Cardiac fibroblast (primary cell): ENCODE results near the gene UNC13D.

Experiments used
- DNase-seq, 2 donors: peaks; one replicate each; pipeline versions ENCODE4 v3.0.0 to v3.0.0-alpha.2; 2010; ENCODE audit warnings: low read depth in 2 of 2
- H3K4me3 ChIP-seq, 2 donors: replicated peaks in 1 of 2; 1 replicate in 1 of 2; 2 replicates in 1 of 2; pipeline ENCODE4 v1.5.1; 2011; ENCODE audit warnings: low read depth in 2 of 2, low read length in 2 of 2, mild to moderate bottlenecking in 2 of 2, moderate library complexity in 1 of 2
- TF ChIP-seq, protein P1 (sequence below): IDR thresholded peaks from one replicate; pipeline ENCODE4 v1.5.1; 2011; ENCODE audit warnings: low read depth, mild to moderate bottlenecking, low read length, inconsistent platforms

UNC13D gene

DNA sequence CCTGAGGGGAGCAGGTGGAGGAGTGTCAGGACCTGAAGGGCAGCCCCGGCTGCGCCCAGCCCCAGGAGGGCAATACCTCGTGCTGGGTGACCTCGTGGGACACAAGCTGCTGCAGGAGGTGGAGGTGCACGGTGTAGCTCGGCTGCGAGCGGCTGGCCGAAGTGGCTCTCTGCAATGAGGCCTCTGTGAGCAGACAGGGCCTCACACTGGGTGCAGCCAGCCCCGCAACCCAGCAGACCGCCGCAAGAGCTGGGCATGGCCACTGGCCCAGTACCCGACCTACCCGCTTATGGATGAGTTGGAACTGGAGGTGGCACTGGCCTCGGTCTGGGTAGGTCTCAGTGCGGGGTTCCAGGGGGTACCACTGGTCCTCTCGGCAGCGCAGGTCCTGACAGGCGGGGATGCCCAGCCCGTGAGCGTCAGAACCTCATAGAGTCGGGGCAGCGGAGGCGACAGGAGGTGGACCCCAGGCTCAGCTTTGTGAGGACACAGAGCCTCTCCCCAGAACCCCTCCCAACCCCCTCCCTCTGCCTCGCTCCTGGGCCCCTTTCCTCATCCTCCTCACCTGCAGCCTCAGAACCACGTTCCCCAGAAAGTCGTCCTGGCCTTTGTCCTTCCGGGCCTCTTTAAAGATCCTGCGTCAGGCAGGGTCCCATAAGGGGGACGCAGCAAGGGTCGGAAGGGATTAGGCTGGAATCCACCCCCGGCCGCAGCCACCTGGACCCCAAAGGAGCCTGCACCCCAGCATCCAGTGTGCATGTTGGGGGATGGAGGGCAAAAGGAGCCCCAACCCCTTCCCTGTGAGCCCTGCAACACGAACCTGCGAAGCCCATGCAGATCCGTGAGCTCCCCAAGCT, 4.0 kb downstream of the UNC13D start:
- TF ChIP-seq, protein P1, sequence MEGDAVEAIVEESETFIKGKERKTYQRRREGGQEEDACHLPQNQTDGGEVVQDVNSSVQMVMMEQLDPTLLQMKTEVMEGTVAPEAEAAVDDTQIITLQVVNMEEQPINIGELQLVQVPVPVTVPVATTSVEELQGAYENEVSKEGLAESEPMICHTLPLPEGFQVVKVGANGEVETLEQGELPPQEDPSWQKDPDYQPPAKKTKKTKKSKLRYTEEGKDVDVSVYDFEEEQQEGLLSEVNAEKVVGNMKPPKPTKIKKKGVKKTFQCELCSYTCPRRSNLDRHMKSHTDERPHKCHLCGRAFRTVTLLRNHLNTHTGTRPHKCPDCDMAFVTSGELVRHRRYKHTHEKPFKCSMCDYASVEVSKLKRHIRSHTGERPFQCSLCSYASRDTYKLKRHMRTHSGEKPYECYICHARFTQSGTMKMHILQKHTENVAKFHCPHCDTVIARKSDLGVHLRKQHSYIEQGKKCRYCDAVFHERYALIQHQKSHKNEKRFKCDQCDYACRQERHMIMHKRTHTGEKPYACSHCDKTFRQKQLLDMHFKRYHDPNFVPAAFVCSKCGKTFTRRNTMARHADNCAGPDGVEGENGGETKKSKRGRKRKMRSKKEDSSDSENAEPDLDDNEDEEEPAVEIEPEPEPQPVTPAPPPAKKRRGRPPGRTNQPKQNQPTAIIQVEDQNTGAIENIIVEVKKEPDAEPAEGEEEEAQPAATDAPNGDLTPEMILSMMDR, result no peak
- DNase-seq, result no peak
- H3K4me3 ChIP-seq, result no peak overlapping the region

DNA sequence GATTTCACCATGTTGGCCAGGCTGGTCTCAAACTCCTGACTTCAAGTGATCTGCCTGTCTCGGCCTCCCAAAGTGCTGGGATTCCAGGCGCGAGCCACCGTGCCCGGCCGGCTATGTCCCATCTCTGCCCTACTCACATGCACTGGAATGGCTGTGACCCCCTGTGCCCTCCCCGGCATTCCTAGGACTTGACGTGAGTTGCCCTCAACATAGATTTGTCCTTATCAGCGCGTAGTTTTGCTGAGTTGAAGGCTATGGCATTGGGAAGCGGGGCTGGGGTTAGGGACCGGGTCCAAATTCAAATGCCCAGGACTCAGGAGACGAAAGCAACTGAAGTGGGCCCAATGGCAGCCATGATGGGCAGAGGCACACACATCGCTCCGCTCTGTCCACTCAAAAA, 5.8 kb downstream of the UNC13D start:
- no peak overlapping the region for H3K4me3 ChIP-seq
- no peak for DNase-seq
- TF ChIP-seq, protein P1, result no peak

DNA sequence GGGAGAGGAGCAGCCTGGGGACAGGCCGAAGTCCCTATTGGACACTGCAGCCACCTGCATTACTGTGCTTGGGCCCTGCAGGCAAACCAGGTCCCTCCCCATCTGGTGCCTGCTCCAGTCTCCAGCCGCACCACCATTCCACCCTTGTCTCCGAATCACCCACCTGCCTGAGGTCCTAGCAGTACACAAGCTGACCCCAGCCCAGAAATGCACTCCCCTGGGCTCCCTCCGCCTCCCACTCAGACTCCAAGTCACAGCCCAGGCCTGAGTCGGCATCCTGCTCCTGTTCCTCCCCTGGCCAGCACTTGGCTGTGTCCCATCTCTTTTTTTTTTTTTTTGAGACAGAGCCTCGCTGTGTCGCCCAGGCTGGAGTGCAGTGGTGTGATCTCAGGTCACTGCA, 6.3 kb downstream of the UNC13D start:
- H3K4me3 ChIP-seq, result no peak overlapping the region
- DNase-seq, result peak in 1 of 2 donors; percentile 26
- TF ChIP-seq, protein P1, result no peak

DNA sequence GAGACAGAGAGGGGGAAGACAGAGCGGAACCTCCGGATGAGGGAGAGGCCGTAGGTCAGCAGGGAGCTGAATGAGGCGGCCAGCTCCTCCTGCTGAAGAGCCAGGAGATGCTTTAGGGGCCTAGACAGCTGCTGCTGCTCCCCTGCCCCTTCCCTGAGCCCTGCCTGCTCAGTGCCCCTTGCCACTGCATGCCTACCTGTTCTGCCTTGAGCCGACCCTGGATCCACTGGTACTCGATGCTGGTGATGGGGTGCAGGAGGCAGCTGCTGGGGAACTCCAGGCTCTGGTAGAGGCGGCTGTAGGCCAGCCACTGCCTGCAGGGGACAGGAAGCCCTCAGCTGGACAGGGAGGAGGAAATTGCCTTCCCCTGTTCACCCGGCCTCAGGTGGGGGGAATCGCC, 7.6 kb downstream of the UNC13D start:
- no peak overlapping the region for H3K4me3 ChIP-seq
- DNase-seq, result no peak
- TF ChIP-seq, protein P1, result no peak

DNA sequence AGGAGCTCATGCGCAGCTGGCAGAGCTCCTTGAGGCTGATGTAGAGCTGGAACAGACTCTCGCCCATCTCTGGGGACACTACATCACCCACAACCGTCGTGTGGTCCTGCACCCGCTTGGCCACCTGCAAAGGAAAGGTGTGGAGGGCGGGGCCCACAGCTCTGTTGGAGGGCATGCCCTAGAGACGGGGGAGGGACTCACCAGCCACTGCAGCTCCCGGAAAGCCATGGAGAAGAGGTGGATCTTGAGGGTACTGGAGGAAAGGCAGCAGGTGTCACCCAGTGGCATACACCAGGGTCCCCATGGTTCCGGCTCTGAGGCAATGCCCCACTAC, 8.6 kb downstream of the UNC13D start:
- no peak for DNase-seq
- H3K4me3 ChIP-seq, result no peak overlapping the region
- TF ChIP-seq, protein P1, result no peak

DNA sequence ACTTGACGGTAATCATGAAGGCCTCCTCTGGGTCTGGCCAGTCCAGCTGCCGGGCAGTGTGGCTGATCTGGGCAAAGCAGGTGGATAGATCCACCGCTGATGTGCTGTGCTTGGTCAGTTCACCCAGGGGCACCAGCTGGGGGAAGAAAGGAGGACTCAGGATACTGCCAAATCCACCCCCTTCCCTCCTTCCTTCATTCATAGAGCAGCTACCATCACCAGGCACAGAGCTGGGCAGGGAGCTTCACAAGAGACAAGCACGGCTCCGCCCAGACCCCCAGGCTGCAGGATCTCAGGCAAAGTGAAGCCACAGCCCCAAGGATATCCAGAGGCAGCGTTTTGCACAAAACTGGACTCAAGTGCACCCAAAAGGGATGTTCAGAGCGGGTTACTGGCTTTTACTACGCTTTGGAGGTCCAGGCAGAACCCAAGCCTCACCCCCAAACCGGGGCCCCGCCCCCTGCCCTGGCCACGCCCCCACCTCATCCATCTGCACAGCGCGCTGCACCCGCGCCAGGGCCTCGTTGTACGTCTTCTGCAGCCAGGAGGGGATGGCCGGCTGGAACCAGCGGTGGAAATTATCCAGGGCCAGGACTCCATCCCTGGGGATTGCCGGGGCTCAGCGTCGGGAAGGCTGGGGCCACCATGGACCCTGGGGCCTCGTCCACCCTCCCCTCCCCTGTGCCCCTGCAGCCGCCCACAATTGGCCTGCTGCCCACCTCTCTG, 9.1 kb downstream of the UNC13D start:
- DNase-seq, result no peak
- TF ChIP-seq, protein P1, result no peak
- no peak overlapping the region for H3K4me3 ChIP-seq
